HuH-7.5 (cell line): ENCODE measurements around the gene MED13.
"Not testable (repeated sequence)": the region's sequence is repeated elsewhere in the genome, so short reads cannot be mapped to it uniquely, and the experiment has no call there.

Source experiments
- DNase-seq: peaks from one replicate; pipeline ENCODE4 v3.0.0; 2011; ENCODE audit warnings: low spot score

MED13 gene

DNA sequence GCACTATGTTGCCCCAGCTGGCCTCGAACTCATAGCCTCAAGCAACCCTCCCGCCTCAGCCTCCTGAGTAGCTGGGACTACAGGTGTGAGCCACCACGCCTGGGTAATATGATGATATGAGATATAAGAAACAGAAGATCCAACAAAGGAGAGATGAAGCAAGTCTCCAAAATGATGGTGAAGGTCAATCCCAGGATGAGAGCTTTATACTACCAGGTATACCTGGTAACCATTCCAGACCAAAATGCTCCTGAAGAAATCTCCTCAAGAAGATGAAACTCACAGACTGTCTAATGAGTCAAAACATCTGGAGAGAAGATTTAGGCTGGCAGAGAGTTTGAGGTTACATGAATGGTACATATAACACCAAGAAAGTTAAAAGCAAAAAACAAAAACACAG, 161.8 kb downstream of the MED13 start:
- DNase-seq = no peak

DNA sequence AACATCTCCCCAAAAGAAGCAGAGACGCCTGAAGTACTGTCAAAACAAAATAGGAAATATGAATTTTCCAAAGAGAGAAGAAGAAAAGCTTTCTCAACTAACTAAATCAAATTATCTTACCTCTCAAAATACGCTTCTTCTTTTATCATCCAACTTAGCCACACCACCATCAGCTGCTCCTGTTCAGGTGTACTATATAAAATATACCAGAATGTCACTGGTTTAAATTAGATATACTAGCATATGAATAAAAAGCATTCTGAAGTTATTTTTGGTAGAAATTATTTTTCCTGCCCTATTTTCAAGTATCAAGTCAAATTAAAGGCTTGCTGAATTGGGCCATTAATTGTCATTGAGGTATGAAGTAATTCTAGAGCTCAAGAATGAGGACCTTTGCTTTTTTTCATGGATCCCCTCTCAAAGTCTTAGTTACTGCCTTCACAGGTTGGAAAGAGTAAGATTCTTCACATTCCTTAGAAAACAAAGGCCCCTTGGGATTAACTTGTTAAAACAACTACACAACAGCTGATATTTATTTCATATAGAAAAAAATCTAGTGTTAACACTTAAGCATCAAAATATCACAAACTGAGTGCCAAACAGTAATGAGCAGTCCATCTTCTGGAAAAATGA, 167.4 kb downstream of the MED13 start:
- DNase-seq = peak; percentile 9

DNA sequence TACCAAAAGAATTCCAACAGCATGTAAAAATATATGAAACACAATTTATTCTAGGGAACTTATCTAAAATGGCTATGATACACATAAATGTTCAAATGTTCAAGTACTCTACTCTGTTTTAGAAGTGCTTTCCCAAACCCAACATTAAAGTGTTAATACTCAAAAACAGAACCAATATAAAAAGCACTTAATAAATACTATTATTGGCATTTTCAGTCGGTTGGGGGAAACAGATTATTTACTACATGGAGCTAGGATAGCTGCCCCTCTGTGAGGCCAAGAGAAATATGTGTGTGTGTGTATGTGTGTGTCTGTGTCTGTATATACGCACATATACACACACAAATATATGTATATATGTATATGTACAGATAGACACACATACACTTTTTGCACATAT, 169.7 kb downstream of the MED13 start:
- no peak for DNase-seq

DNA sequence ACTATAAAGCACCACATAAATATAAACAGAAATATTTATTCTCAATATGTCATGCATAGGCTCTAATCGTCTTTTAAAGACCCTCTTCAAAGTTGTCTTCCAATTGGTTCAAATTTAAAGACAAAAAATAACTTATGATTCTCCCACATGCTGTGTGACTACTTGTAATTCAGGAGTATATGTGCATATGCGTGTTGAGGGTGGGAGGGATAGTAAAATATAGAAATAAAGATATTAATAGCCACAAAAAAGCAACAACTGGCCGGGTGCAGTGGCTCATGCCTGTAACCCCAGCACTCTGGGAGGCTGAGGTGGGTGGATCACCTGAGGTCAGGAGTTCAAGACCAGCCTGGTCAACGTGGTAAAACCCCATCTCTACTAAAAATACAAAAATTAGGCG, 170.8 kb downstream of the MED13 start:
- DNase-seq = not testable (repeated sequence)
